MCF 10A (cell line): ENCODE results near the gene GON4L. TPM values are rescaled to one million over a fixed set of nuclear protein-coding genes. Genes with fewer than 3 reads are reported as not detected.

Experiments
- BruUV-seq: library from RNA; stranded (reverse); fragments of 400-500 nt; replicated peaks from 2 replicates; lab custom pipeline; 2021; lab: Mats Ljungman, UMichigan
- CTCF ChIA-PET: fragments of 300-600 bp; sonication (Branson Sonifier 250); formaldehyde crosslinking; extraction: SDS; loops from one replicate; lab custom pipeline; 2021; ENCODE audit warnings: antibody characterized with exemption, inconsistent platforms; lab: Yijun Ruan, JAX
- POLR2A ChIA-PET: fragments of 300-600, 350-650 bp; sonication (Branson Sonifier 250); formaldehyde crosslinking; extraction: SDS; loops from one replicate; lab custom pipeline; 2020; ENCODE audit warnings: antibody characterized with exemption, inconsistent platforms; lab: Yijun Ruan, JAX
- DNase-seq: peaks from one replicate; pipeline ENCODE4 v3.0.0-alpha.2; 2018; ENCODE audit not compliant: unreplicated experiment
- H3K27ac Mint-ChIP-seq: one replicate; pipeline ENCODE4 v1.8.0; 2022; ENCODE audit warnings: mild to moderate bottlenecking, low read depth, mixed read lengths; ENCODE audit not compliant: unreplicated experiment
- H3K27me3 Mint-ChIP-seq: one replicate; pipeline ENCODE4 v1.8.0; 2022; ENCODE audit warnings: mixed read lengths; ENCODE audit not compliant: insufficient read depth, unreplicated experiment
- H3K36me3 Mint-ChIP-seq: one replicate; pipeline ENCODE4 v1.8.0; 2022; ENCODE audit warnings: mild to moderate bottlenecking, moderate library complexity, mixed read lengths; ENCODE audit not compliant: insufficient read depth, unreplicated experiment
- H3K4me1 Mint-ChIP-seq: one replicate; pipeline ENCODE4 v1.8.0; 2022; ENCODE audit warnings: mixed read lengths; ENCODE audit not compliant: insufficient read depth, unreplicated experiment
- H3K4me3 Mint-ChIP-seq: one replicate; pipeline ENCODE4 v1.8.0; 2022; ENCODE audit warnings: mild to moderate bottlenecking, moderate library complexity, mixed read lengths; ENCODE audit not compliant: unreplicated experiment
- H3K9me3 Mint-ChIP-seq: one replicate; pipeline ENCODE4 v1.8.0; 2022; ENCODE audit warnings: mixed read lengths; ENCODE audit not compliant: unreplicated experiment
- intact Hi-C: fragments of 100-400 bp; cut with micrococcal nuclease; formaldehyde crosslinking; loops from 2 replicates; pipeline ENCODE4 v1.14.1; 2022
- total RNA-seq: library from RNA; stranded (reverse); gene quantifications from 2 replicates; pipeline ENCODE4 v1.2.3, GENCODE V29; 2022
- TF ChIP-seq, protein P1 (sequence below): fragments of 200-600 bp; IDR thresholded peaks from one replicate; pipeline ENCODE4 v1.8.0; 2022; ENCODE audit warnings: antibody characterized with exemption, mild to moderate bottlenecking; ENCODE audit not compliant: unreplicated experiment

The GON4L gene
- total RNA-seq, 1 experiment from 2014 or later, result 60.1 TPM

DNA sequence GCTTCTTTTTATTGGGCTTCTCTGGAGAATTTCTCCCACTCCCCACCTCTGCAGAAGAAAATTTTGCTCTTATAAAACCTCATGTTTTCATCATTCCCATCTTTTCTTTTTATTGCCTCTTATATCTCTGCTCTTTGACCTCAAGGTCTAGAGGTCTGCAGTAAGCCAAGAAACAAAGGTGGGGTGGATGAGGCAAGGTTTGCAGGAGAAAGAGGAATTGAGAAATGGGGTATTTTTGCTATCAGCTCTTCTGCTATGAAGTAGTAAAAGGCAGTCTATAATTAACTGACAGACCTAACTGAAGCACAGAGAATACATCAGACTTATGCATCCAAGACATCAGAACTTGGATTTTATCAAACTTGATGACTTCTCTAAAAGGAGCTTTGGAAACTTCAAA lies 25.2 kb upstream of the GON4L start:
- ChIA-PET POLR2A (interaction anchor here (0.8 to 1.3 kb wide), 4 partner anchors 9 to 73 kb away, joined by 3 to 8 read pairs (median 6); partner anchors contain the start of gene SYT11), CTCF (interaction anchor here (0.6 to 1.5 kb wide), 4 partner anchors 10 to 917 kb away, joined by 3 to 6 read pairs (median 4); no protein-coding TSS in a partner anchor)
- TF ChIP-seq, protein P1, sequence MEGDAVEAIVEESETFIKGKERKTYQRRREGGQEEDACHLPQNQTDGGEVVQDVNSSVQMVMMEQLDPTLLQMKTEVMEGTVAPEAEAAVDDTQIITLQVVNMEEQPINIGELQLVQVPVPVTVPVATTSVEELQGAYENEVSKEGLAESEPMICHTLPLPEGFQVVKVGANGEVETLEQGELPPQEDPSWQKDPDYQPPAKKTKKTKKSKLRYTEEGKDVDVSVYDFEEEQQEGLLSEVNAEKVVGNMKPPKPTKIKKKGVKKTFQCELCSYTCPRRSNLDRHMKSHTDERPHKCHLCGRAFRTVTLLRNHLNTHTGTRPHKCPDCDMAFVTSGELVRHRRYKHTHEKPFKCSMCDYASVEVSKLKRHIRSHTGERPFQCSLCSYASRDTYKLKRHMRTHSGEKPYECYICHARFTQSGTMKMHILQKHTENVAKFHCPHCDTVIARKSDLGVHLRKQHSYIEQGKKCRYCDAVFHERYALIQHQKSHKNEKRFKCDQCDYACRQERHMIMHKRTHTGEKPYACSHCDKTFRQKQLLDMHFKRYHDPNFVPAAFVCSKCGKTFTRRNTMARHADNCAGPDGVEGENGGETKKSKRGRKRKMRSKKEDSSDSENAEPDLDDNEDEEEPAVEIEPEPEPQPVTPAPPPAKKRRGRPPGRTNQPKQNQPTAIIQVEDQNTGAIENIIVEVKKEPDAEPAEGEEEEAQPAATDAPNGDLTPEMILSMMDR, result no peak
- Mint-ChIP-seq H3K36me3 (no peaks in the 10 kb centered on the region), H3K4me1 (no peaks in the 10 kb centered on the region), H3K27ac (no peak overlapping the region), H3K9me3 (no peaks in the 10 kb centered on the region), H3K27me3 (peaks cover 19% of the 10 kb centered on the region), H3K4me3 (no peak overlapping the region)
- intact Hi-C loops, result no loop called here
- DNase-seq, result no peak
- BruUV-seq, result no TSS peak

DNA sequence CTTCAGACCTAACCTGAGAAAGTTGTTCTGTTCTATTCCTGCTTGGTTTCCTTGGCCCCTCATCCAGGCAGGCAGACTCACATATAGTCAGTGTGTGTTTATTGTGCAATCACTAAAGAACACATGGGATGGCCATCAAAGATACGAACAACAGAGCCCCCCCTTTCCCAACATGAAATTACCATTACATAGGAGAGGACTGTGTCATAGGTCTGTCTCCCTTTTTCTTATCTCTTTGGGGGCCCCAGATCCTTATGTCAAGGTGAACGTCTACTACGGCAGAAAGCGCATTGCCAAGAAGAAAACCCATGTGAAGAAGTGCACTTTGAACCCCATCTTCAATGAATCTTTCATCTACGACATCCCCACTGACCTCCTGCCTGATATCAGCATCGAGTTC lies 23.9 kb upstream of the GON4L start:
- Mint-ChIP-seq H3K9me3 (no peaks in the 10 kb centered on the region), H3K4me3 (no peak overlapping the region), H3K27ac (no peak overlapping the region), H3K27me3 (peaks cover 19% of the 10 kb centered on the region), H3K4me1 (no peaks in the 10 kb centered on the region), H3K36me3 (no peaks in the 10 kb centered on the region)
- DNase-seq, result no peak
- intact Hi-C loops, result no loop called here
- no TSS peak for BruUV-seq
- CTCF ChIA-PET, result no interaction called here
- TF ChIP-seq, protein P1, result no peak
- POLR2A ChIA-PET, result interaction anchor here (0.6 kb wide), 1 partner anchor 22 kb away, joined by 3 read pairs; no protein-coding TSS in a partner anchor

DNA sequence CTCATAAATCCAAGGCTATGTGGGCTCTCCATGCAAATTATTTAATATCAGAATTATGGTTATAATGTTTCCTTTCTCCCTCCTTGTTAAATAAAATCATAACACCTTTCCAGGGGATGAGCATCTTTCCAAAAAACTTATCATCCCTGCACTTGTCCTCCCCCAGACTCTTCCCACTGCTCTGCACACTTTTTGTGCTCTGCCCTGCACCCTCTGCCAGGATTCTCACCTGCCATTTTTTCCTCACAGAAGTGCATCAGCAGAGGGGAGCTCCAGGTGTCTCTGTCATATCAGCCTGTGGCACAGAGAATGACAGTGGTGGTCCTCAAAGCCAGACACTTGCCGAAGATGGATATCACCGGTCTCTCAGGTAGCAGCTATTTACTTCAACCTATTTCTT lies 23.2 kb upstream of the GON4L start:
- H3K36me3 Mint-ChIP-seq, result no peaks in the 10 kb centered on the region
- ChIA-PET POLR2A (interaction anchor here (0.6 kb wide), 1 partner anchor 21 kb away, joined by 3 read pairs; no protein-coding TSS in a partner anchor), CTCF (interaction anchor here (0.9 kb wide), 1 partner anchor 8 kb away, joined by 3 read pairs; no protein-coding TSS in a partner anchor)
- peaks cover 19% of the 10 kb centered on the region for H3K27me3 Mint-ChIP-seq
- no peak overlapping the region for H3K27ac Mint-ChIP-seq
- no peak overlapping the region for H3K4me3 Mint-ChIP-seq
- BruUV-seq, result no TSS peak
- TF ChIP-seq, protein P1, result no peak
- intact Hi-C loops, result no loop called here
- H3K9me3 Mint-ChIP-seq, result no peaks in the 10 kb centered on the region
- DNase-seq, result no peak
- no peaks in the 10 kb centered on the region for H3K4me1 Mint-ChIP-seq

DNA sequence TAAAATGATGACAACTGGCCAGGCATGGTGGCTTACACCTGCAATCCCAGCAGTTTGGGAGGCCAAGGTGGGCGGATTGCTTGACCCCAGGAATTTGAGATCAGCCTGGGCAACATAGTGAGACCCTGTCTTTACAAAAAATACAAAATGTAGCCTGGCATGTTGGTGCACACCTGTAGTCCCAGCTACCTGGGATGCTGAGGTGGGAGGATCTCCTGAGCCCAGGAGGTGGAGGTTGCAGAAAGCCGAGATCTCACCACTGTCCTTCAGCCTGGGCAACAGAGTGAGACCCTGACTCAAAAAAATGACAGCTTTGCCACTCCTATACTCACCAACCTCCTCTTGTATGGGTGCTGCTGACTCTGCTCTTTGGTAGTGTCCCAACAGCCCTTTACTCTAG lies 20.9 kb upstream of the GON4L start:
- Mint-ChIP-seq H3K9me3 (no peaks in the 10 kb centered on the region), H3K4me3 (no peak overlapping the region), H3K27ac (no peak overlapping the region), H3K36me3 (no peaks in the 10 kb centered on the region), H3K27me3 (peaks cover 19% of the 10 kb centered on the region), H3K4me1 (no peaks in the 10 kb centered on the region)
- POLR2A ChIA-PET, result interaction anchor here (0.8 to 1.7 kb wide), 2 partner anchors 16 to 20 kb away, joined by 3 to 4 read pairs; no protein-coding TSS in a partner anchor
- no peak for DNase-seq
- intact Hi-C loops, result no loop called here
- BruUV-seq, result no TSS peak
- CTCF ChIA-PET, result interaction anchor here (0.9 to 1.1 kb wide), 2 partner anchors 11 to 111 kb away, joined by 6 to 7 read pairs; no protein-coding TSS in a partner anchor
- TF ChIP-seq, protein P1, result no peak
